ENCODE results near the gene PCMT1.
"Not testable (repeated sequence)": the region's sequence is repeated elsewhere in the genome, so short reads cannot be mapped to it uniquely, and the experiment has no call there.

Gene PCMT1

DNA sequence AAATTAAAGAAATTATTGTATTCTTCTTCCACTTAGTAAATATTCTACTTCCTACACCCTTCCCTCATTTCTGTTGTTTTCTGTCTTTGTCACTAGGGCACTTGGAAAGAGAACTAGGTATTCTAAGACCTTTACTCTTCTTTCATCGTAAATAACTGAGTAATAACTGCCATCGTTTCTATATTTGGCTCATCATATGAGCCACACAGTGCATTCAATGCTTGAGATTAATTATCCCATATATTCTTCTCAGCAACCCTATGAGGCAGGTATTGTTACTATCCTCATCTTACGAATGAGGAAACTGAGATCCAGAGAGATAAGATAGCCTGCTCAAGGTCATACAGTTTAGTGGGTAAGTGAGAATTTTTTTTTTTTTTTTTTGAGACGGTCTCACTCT is 75.8 kb downstream of the PCMT1 start:
- DNase-seq = no peak

GRCh38 chr6:149830731-149831307 is 81.3 kb downstream of the PCMT1 start:
- DNase-seq = no peak

DNA sequence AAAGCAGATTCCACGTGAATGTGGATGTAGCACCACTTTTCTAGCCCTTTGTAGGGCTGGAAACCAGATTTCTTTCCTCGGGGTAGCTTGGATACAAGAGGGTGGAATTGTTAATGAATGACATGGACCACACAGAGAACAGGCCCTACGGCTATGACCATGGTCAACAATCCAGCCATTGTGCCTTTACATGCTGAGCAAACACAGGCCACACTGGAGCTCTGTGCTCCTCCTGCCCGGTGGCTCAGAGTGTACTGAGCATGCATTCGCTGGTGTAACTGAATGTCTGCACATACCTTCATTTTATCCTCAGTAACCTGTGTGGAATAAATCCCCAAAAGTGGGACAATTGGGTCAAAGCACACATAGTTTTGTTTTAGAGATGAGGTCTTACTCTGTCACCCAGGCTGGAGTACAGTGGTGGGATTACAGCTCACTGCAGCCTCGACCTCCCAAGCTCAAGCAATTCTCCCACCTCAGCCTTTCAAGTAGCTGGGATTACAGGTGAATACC is 81.8 kb downstream of the PCMT1 start:
- DNase-seq = no peak

- DNase-seq = no peak
Observed at GRCh38 chr6:149833651-149834050, 84.1 kb downstream of the PCMT1 start.

- DNase-seq = peak; percentile 17
Observed at GRCh38 chr6:149834513-149835481, 85.3 kb downstream of the PCMT1 start.

GRCh38 chr6:149840345-149841075 is 91.0 kb downstream of the PCMT1 start:
- DNase-seq = peak; percentile 90

DNA sequence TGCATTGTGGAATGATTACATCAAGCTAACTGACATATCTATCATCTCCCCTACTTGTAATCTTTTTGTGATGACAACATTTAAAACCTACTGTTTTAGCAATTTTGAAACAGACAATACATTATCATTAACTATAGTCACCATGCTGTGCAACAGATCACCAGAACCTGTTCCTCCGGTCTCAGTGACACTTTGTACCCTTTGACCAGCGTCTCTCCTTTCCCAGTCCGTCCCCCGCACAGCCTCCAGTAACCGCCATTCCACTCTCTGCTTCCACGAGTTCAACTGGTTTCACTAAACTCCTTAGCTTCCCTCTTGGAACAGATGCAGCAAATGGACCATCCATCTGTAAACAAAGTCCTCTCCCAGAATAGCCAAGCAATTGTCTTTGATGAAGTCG is 92.8 kb downstream of the PCMT1 start:
- DNase-seq = no peak

DNA sequence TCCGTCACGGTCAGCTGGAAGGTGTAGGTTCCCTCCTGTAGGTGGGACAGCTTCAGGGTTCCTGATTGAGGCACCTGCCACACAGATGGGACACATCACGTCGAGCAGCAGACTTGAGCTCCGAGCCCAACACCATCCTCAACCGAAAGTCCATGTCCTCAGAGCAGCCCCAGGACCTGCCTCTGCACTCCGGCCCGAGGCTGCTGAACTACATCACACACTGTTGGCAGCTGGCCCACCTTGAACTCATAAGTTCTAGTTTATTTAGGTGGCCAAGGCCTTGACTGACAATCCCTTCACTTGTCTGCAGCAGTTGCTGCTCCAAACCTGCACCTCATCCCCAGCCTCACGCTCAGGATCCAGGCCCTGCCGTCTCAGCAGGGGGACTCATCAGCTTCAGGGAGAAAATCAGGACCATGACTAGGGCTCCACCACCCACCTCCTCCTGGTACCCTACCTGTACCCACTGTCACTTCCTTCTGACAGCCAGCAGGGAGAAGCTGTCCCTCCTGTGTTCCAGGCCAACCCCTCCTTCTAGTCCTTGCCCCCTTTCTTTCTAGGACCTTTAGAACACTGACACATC is 93.6 kb downstream of the PCMT1 start:
- DNase-seq = no peak

GRCh38 chr6:149844036-149844435 is 94.5 kb downstream of the PCMT1 start:
- not testable (repeated sequence) for DNase-seq

GRCh38 chr6:149844480-149844879 is 94.9 kb downstream of the PCMT1 start:
- no peak for DNase-seq

- DNase-seq = no peak
Observed at GRCh38 chr6:149845549-149845948, 96.0 kb downstream of the PCMT1 start.

GRCh38 chr6:149846321-149846720 is 96.8 kb downstream of the PCMT1 start:
- DNase-seq = no peak

- no peak for DNase-seq
Observed at GRCh38 chr6:149847939-149848267, 98.4 kb downstream of the PCMT1 start.

DNA sequence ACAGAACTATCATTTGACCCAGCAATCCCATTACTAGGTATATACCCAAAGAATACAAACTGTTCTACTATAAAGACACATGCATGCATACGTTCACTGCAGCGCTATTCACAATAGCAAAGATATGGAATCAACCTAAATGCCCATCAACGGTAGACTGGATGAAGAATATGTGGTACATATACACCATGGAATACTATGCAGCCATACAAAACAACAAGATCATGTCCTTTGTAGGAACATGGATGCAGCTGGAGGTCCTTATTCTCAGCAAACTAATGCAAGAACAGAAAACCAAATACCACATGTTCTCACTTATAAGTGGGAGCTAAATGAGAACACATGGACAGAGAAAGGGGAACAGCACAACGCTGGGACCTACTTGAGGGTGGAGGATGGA is 98.8 kb downstream of the PCMT1 start:
- DNase-seq = not testable (repeated sequence)

DNA sequence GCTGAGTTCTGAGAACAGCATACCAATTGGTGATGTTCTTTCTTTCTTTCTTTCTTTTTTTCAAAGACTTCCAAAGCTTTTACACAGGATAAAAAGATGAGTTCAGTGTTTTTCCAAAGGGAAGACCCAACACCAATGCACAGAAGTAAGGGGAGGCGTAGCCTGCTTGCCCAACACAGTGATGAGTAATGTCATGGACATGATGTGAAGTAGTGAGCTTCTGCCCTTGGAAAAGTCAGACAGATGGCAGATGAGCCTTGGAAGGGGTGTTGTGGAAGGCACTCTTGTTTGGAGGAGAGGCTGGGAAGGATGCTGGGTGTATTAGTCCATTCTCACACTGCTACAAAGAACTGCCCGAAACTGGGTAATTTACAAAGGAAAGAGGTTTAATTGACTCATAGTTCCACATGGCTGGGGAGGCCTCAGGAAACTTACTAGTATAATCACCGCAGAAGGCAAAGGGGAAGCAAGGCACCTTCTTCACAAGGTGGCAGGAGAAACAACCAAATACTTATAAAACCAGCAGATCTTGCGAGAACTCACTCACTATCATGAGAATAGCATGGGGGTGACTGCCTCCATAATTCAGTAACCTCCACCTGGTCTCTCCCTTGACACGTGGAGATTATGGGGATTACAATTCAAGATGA is 102.0 kb downstream of the PCMT1 start:
- DNase-seq = no peak

DNA sequence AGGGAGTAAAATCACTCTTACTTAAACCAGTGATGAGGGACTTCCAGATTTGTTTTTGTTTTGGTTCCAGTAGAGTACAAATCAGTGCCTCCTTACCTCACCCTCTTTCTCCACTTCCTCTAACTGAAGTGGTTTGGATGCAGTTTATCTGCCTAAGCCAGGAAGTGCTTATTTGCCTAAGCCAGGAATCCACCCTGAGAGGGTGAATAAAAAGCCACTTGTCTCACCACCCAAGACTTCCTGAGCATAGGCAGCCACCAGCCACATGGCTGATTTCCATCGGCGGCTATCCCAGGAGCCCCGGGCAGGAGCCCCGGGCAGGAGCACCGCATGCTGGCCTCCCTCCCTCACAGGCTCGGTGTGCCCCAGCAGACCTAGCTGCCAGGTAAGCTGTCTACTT is 102.6 kb downstream of the PCMT1 start:
- no peak for DNase-seq

DNA sequence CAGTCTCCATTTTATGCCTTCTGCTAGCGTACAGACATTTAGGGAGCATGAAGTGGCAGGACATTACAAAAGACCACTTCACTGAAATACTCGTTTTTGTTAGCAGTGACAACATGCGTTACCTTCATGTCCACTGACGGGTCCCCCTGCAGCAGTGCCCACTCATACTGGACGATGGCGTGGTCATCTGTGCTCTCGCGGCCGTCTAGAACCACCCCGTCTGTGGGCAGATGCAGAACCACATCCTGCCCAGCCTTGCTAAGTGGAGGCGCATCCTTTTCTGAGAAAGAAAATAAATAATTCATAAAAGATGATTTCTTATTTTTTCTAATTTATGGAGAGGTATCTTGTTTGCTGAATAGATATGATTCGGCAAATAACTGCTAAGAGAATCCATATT is 103.3 kb downstream of the PCMT1 start:
- no peak for DNase-seq

- not testable (repeated sequence) for DNase-seq
Observed at GRCh38 chr6:149854017-149854416, 104.5 kb downstream of the PCMT1 start.

DNA sequence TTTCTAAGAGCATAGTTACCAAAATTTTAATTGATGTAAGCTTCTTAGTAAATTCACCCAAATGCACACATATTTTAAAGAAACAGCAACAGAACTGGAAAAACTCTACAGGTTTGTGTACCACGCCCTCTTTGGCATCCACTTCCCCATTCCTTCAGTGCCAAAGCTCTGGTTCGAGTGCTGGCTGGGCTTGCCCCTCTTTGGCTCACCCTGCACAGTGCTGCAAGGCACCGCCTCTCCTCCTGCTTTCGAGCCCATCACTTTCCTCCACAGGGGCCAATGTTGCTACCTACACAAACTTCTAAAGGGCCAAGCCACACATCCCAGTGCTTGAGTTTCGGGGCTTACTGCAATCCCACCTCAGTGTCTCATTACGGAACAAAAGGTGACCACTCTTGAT is 105.0 kb downstream of the PCMT1 start:
- DNase-seq = no peak

- DNase-seq = no peak
Observed at GRCh38 chr6:149855040-149855654, 105.6 kb downstream of the PCMT1 start.

GRCh38 chr6:149855741-149856140 is 106.2 kb downstream of the PCMT1 start:
- no peak for DNase-seq

Data from NCI-H1092 (cell line).